GM21825 (cell line): ENCODE data around the gene HLA-A.
"Not testable (repeated sequence)": the region's sequence is repeated elsewhere in the genome, so short reads cannot be mapped to it uniquely, and the experiment has no call there.

ENCODE experiments used
- ATAC-seq: cut with Tn5 transposase; IDR thresholded peaks from one replicate; pipeline ENCODE4 v1.9.1; 2021; ENCODE audit warnings: mild to moderate bottlenecking, moderate library complexity; ENCODE audit not compliant: unreplicated experiment

HLA-A gene

GRCh38 chr6:29942275-29943052 is at the start of gene HLA-A:
Gene HLA-A, plus strand, starts transcription at chr6:29942532. Its CDS starts 22 bp downstream, at chr6:29942554.
- peak; percentile 80 for ATAC-seq

GRCh38 chr6:29892696-29893095 is 49.6 kb upstream of the HLA-A start:
- no peak for ATAC-seq

- no peak for ATAC-seq
These were observed 43.1 kb upstream of the HLA-A start for GRCh38 chr6:29899281-29899680.

DNA sequence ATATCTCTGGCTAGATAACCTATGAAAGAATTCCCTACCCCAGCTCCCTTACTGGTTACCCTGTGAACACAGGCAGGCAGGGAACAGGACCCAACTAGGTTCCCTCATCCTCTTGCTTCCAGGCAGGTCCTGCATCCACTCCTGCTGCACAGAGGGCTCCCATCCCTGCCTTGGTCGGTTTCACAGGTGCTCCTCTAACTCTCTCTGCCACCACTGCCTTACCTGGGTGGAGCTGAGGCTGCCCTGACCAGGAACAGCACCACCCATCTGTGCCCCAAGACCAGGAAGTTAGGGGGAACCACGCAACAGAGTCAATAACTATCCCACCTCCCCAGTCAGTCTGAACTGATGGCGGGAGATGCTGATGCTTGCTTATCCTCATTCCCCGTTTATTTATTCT is 37.0 kb upstream of the HLA-A start:
- no peak for ATAC-seq

- no peak for ATAC-seq
These were observed 34.5 kb upstream of the HLA-A start for GRCh38 chr6:29907637-29908340.

DNA sequence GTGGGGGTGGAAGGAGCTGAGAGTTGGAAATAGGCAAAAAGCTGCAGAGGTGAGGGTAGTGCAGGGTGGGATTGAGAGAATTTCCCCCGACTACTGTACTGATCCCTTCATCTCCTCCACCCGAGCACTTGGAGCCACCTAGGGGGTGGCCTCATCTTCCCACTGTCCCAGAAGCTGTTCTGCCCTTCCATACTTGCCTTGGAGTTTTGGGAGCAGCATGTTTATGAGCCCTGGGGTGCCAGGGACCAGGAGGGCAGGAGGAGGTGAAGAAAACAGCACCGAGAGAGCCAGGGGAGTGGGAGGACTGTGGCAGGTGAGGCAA is 34.0 kb upstream of the HLA-A start:
- ATAC-seq, result no peak

- ATAC-seq, result no peak
These were observed 33.6 kb upstream of the HLA-A start for GRCh38 chr6:29908710-29909109.

DNA sequence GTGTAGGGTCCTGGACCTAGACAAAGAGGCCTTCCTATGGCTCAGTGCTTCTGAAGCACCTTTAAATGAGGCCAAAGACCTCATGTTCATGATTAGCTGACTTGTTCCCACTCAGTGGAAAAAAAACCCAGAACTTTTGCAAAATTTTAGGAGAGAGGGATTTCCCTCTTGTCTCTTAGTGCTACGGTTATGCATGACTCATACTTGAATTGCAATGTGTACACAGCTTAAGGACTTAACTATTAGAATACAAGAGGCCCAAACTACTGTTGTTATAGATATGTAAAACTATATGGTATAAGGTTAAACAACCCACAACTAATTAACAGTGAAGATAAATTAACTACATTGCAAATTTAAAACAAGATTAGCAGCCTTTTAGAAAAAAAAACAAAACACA is 32.3 kb upstream of the HLA-A start:
- ATAC-seq, result no peak

GRCh38 chr6:29912840-29913239 is 29.5 kb upstream of the HLA-A start:
- no peak for ATAC-seq

DNA sequence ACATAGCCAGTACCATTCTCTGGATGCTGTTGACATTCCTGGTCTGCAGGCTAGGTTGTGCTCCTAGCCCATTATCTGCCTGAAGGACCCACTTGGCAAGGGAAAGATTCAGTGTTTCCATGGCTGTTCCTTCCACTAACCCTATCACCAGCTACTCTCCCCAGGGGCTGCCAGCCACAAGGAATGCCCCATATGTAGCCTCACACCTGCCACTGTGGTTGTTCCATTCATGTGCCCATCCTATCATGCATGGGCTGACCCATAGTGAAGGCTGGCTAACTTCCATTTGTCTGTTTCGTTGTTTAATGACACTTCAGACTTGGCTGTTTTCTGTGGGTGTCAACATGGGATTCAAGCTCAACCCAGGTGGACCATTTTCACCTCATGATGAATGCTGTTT is 25.6 kb upstream of the HLA-A start:
- ATAC-seq, result no peak

- ATAC-seq, result no peak
These were observed 24.5 kb upstream of the HLA-A start for GRCh38 chr6:29917857-29918256.

GRCh38 chr6:29919506-29920445 is 22.6 kb upstream of the HLA-A start:
- no peak for ATAC-seq

DNA sequence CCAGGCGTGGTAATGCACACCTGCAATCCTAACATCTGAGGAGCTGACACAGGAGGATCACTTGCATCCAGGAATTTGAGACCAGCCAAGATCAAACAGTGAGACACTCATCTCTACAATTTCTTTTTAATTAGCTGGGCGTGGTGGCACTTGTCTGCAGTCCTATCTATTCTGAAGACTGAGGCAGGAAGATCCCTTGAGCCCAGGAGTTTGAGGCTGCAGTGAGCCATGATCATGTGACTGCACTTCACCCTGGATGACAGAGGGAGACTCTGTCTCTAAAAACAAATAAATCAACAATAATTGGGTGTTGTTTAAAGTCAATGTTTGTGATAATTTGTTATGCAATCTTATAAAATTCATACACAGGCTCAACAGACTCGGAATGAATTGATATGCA is 18.0 kb upstream of the HLA-A start:
- ATAC-seq, result no peak

- no peak for ATAC-seq
These were observed 17.6 kb upstream of the HLA-A start for GRCh38 chr6:29924731-29925130.

GRCh38 chr6:29925321-29925720 is 17.0 kb upstream of the HLA-A start:
- no peak for ATAC-seq

DNA sequence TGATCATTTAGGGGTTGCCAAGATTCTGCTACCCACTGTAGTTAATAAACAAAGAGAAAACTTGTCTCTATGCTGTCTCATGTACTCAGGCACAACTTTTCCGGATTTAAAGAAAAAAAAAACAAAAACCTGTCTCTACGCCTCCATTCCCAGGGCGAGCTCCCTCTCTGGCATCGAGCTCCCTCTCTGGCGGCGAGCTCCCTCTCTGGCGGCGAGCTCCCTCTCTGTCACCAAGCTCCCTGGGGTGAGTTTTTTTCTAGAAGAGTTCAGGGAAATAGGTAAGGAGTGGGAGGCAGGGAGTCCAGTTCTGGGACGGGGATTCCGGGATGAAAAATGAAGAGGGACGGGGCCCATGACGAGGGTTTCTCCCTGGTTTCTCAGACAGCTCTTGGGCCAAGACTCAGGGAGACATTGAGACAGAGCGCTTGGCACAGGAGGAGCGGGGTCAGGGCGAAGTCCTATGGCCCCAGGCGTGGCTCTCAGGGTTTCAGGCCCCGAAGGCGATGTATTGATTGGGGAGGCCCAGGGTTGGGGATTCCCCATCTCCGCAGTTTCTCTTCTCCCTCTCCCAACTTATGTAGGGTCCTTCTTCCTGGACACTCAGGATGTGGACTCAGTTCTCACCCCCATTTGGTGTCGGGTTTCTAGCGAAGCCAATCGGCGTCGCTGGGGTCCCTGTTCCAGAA is 16.5 kb upstream of the HLA-A start:
- peak; percentile 36 for ATAC-seq

DNA sequence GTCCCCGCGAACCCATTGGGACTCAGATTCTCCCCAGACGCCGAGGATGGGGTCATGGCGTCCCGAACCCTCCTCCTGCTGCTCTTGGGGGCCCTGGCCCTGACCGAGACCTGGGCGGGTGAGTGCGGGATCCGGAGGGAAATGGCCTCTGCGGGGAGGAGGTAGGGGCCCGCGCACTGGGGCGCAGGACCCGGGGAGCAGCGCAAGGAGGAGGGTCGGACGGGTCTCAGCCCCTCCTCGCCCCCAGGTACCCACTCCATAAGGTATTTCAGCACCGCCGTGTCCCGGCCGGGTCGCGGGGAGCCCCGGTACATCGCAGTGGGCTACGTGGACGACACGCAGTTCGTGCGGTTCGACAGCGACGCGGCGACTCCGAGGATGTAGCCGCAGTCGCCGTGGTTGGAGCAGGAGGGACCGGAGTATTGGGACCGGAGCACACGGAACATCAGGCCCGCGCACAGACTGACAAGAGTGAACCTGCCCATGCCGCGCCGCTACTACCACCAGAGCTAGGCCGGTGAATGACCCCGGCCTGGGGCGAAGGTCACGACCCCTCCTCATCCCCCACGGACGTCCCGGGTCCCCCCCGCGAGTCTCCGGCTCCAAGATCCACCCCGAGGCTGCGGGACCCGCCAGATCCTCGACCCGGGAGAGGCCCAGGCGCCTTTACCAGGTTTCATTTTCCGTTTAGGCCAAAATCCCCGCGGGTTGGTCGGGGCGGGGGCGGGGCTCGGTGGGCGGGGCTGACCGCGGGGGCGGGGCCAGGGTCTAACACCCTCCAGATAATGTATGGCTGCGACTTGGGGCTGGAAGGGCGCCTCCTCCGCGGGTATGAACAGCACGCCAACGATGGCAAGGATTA is 15.7 kb upstream of the HLA-A start:
- ATAC-seq, result peak; percentile 58

GRCh38 chr6:29927275-29927569 is 15.1 kb upstream of the HLA-A start:
- no peak for ATAC-seq

- ATAC-seq, result no peak
These were observed 14.4 kb upstream of the HLA-A start for GRCh38 chr6:29927841-29928388.

DNA sequence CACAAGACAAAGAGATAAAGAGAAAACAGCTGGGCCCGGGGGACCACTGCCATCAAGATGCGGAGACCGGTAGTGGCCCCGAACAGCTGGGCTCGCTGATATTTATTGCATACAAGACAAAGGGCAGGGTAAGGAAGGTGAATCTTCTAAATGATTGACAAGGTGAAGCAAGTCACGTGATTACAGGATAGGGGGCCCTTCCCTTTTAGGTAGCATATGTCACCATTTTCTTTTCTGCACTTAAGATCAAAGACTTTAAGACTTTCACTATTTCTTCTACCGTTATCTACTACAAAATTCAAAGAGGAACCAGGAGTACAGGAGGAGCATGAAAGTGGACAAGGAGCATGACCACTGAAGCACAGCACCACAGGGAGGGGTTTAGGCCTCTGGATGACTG is 12.3 kb upstream of the HLA-A start:
- ATAC-seq, result not testable (repeated sequence)
